Upper lobe of left lung (tissue), 6 donors: ENCODE results near the gene ACER2. TPM values are rescaled to one million over a fixed set of nuclear protein-coding genes. Genes with fewer than 3 reads are reported as not detected.
"Not testable (repeated sequence)": the region's sequence is repeated elsewhere in the genome, so short reads cannot be mapped to it uniquely, and the experiment has no call there.

Experiments
- ATAC-seq, 2 donors: fragments of 200-7000 bp; cut with Tn5 transposase; one replicate each; pipeline ENCODE4 v1.9.1; 2022; ENCODE audit warnings: mild to moderate bottlenecking in 2 of 2, moderate library complexity in 2 of 2; ENCODE audit not compliant: low FRiP score in 2 of 2
- DNase-seq, 2 donors: peaks; one replicate each; pipeline ENCODE4 v3.0.0-alpha.2; 2019 to 2020
- H3K27ac ChIP-seq, 4 donors: fragments of 200-600 bp; sonication (generic); one replicate each; pipeline ENCODE4 v1.5.1; 2016 to 2019
- H3K27me3 ChIP-seq, 4 donors: fragments of 200-600 bp; sonication (generic); one replicate each; pipeline ENCODE4 v1.5.1; 2017 to 2019
- H3K36me3 ChIP-seq, 4 donors: fragments of 200-600 bp; sonication (generic); one replicate each; pipeline ENCODE4 v1.5.1; 2016 to 2019
- H3K4me1 ChIP-seq, 4 donors: fragments of 200-600 bp; sonication (generic); one replicate each; pipeline ENCODE4 v1.5.1; 2018 to 2019
- H3K4me3 ChIP-seq, 4 donors: fragments of 200-600 bp; sonication (generic); one replicate each; pipeline ENCODE4 v1.5.1; 2017 to 2019; ENCODE audit warnings: mild to moderate bottlenecking in 2 of 4, moderate library complexity in 1 of 4
- H3K9me3 ChIP-seq, 4 donors: fragments of 200-600 bp; sonication (generic); one replicate each; pipeline ENCODE4 v1.5.1; 2018 to 2019
- EP300 ChIP-seq, 4 donors: sonication (generic); formaldehyde crosslinking; IDR thresholded peaks; one replicate each; pipeline ENCODE4 v1.5.1; 2017; ENCODE audit warnings: antibody characterized with exemption in 4 of 4, control low read depth in 2 of 4
- POLR2A ChIP-seq, 4 donors: fragments of 450-650 bp; IDR thresholded peaks; one replicate each; pipeline ENCODE4 v1.5.1; 2016 to 2017; ENCODE audit warnings: antibody characterized with exemption in 4 of 4, mild to moderate bottlenecking in 2 of 4
- POLR2AphosphoS5 ChIP-seq, 2 donors: sonication (generic); formaldehyde crosslinking; IDR thresholded peaks; one replicate each; pipeline ENCODE4 v1.5.1; 2017; ENCODE audit warnings: antibody characterized with exemption in 2 of 2
- WGBS, 2 donors: methylation state at CpG; one replicate each; pipeline ENCODE4 v1.1.5; 2017 to 2018; 5-methylcytosine and 5-hydroxymethylcytosine counted together
- total RNA-seq, 6 donors: library from RNA; depleted of rRNA in 4 of 6; stranded (reverse); fragments of >200 nt in 4 of 6; gene quantifications; one replicate each; pipeline versions ENCODE4 v1.1.0 to v1.2.1, GENCODE V29; 2016 to 2021
- TF ChIP-seq, protein P1 (sequence below), 6 experiments: fragments of 450-650 bp in 4 of 6; fragments of 200-600 bp in 2 of 6; sonication (generic) in 2 of 6; IDR thresholded peaks; one replicate each; pipeline ENCODE4 v1.5.1; 2016 to 2019; ENCODE audit warnings: antibody characterized with exemption in 6 of 6
- donor health status: DM: no; HTN: no; CAD: no; lungs with moderate emphysema.
- donor health status: DM: no; HTN: yes; CAD: no; lungs with severe emphysema.

ACER2 gene
- total RNA-seq, 6 donors from 2014 or later = 3.2 to 9.4 (median 4.5) TPM

DNA sequence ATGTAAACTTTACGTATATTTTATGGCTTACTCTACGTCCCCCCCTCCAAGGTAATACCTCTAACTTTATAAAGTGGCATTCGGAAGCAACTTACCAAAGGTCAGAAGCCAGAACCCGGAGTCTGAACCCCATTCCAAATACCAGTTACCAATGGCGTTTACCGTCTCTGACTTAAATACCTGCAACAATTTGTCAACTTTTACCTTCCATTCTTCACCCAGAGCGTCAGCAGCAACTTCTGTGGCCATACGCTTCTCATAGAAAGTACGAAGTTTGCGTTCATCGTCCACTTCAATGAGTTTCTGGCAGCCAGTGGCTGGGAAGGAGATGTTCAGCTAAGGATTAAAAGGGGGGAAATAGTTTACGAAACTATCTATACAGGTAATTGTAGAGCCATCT lies 29.5 kb upstream of the ACER2 start:
- Histone ChIP-seq H3K27ac (peak overlapping the region; percentile 87 to 96 (median 88)), H3K4me1 (peaks cover 17 to 34% (median 22%) of the 10 kb centered on the region in 4 donors), H3K9me3 (no peaks in the 10 kb centered on the region), H3K4me3 (peak overlapping the region; percentile 51 to 78 (median 70)), H3K27me3 (no peaks in the 10 kb centered on the region), H3K36me3 (peaks cover 14 to 44% (median 38%) of the 10 kb centered on the region in 4 donors)
- ATAC-seq (no peak), DNase-seq (no peak)
- TF ChIP-seq POLR2A (IDR thresholded peaks at IDR 0.05) (no peak), EP300 (IDR thresholded peaks at IDR 0.05) (no peak), POLR2AphosphoS5 (IDR thresholded peaks at IDR 0.05) (no peak)
- TF ChIP-seq, protein P1, sequence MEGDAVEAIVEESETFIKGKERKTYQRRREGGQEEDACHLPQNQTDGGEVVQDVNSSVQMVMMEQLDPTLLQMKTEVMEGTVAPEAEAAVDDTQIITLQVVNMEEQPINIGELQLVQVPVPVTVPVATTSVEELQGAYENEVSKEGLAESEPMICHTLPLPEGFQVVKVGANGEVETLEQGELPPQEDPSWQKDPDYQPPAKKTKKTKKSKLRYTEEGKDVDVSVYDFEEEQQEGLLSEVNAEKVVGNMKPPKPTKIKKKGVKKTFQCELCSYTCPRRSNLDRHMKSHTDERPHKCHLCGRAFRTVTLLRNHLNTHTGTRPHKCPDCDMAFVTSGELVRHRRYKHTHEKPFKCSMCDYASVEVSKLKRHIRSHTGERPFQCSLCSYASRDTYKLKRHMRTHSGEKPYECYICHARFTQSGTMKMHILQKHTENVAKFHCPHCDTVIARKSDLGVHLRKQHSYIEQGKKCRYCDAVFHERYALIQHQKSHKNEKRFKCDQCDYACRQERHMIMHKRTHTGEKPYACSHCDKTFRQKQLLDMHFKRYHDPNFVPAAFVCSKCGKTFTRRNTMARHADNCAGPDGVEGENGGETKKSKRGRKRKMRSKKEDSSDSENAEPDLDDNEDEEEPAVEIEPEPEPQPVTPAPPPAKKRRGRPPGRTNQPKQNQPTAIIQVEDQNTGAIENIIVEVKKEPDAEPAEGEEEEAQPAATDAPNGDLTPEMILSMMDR (IDR thresholded peaks at IDR 0.05) = no peak
- 8% methylated on average over 12 of the region's 12 CpGs for WGBS, 2 donors

DNA sequence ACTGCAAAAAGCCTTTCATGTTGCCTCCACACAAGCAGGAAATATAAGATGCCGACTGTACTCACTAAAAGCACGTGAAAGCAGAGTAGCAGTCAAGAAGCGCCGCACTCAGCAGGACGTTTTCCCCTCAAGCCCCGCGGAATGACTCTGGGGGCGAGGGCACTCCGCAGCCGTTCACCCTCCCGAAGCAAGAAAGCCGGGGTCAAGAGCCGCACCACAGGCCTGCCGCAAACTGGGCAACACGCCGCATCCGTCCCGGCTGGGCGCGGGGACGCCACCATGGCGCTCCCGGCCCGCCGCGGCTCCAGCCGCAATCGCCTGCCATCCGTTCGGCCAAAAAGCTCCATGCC lies 29.1 kb upstream of the ACER2 start:
- H3K27me3 ChIP-seq = no peaks in the 10 kb centered on the region
- H3K4me3 ChIP-seq = peak overlapping the region; percentile 51 to 78 (median 70)
- H3K9me3 ChIP-seq = no peaks in the 10 kb centered on the region
- WGBS, 2 donors = 0% methylated on average over 3 to 14 of the region's 30 CpGs
- TF ChIP-seq, protein P1 (IDR thresholded peaks at IDR 0.05) = peak in 1 of 6 experiments; percentile 3
- TF ChIP-seq POLR2AphosphoS5 (IDR thresholded peaks at IDR 0.05) = no peak
- H3K4me1 ChIP-seq = peaks cover 17 to 34% (median 22%) of the 10 kb centered on the region in 4 donors
- peaks cover 14 to 40% (median 34%) of the 10 kb centered on the region in 4 donors for H3K36me3 ChIP-seq
- H3K27ac ChIP-seq = peak overlapping the region; percentile 87 to 96 (median 88)
- DNase-seq = peak; percentile 26 to 91
- peak; percentile 72 to 81 for ATAC-seq

DNA sequence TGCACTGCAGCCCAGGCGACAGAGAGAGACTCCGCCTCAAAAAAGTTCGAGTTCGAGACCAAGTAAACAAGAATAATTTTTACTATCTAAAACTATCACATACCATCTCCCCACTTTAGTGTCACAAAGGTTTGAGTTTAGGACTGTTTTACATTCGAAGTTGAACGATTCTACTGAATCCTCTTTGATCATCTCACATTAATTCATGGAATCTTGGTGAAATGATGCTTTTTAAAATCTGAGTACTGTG lies 28.1 kb upstream of the ACER2 start:
- DNase-seq (no peak), ATAC-seq (no peak)
- WGBS, 2 donors = 52 to 62% methylated on average over 6 of the region's 6 CpGs
- Histone ChIP-seq H3K27ac (peak overlapping the region; percentile 87 to 96 (median 88)), H3K9me3 (no peaks in the 10 kb centered on the region), H3K36me3 (peaks cover 6 to 30% (median 24%) of the 10 kb centered on the region in 4 donors), H3K27me3 (no peaks in the 10 kb centered on the region), H3K4me3 (peak overlapping the region; percentile 51 to 81 (median 70)), H3K4me1 (peaks cover 17 to 34% (median 22%) of the 10 kb centered on the region in 4 donors)
- TF ChIP-seq POLR2AphosphoS5 (IDR thresholded peaks at IDR 0.05) (no peak), POLR2A (IDR thresholded peaks at IDR 0.05) (no peak), EP300 (IDR thresholded peaks at IDR 0.05) (no peak)
- TF ChIP-seq, protein P1 (IDR thresholded peaks at IDR 0.05) = no peak

DNA sequence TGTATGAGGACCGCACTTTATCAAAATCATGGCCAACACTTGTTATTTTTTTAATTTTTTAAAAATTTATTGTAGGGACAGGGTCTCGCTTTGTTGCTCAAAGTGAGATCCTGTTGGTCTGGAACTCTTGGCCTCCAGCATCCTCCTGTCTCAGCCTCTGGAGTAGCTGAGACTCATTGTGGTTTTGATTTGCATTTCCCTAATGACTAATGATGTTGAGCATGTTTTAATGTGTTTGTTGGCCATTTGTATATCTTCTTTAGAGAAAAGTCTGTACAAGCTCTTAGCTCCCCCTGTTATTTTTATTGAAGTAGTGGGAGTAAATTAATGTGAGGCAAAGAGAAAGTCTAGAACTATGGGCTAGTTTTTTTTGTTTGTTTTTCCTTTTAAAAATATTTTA lies 27.2 kb upstream of the ACER2 start:
- TF ChIP-seq POLR2AphosphoS5 (IDR thresholded peaks at IDR 0.05) (no peak), EP300 (IDR thresholded peaks at IDR 0.05) (no peak), POLR2A (IDR thresholded peaks at IDR 0.05) (no peak)
- TF ChIP-seq, protein P1 (IDR thresholded peaks at IDR 0.05) = no peak
- DNase-seq = no peak
- no peak overlapping the region for H3K4me3 ChIP-seq
- no peaks in the 10 kb centered on the region for H3K9me3 ChIP-seq
- WGBS, 2 donors = 93 to 96% methylated on average over 2 of the region's 2 CpGs
- no peak for ATAC-seq
- no peaks in the 10 kb centered on the region for H3K27me3 ChIP-seq
- peaks cover 5 to 20% (median 15%) of the 10 kb centered on the region in 4 donors for H3K36me3 ChIP-seq
- H3K4me1 ChIP-seq = peaks cover 17 to 34% (median 22%) of the 10 kb centered on the region in 4 donors
- no peak overlapping the region for H3K27ac ChIP-seq

DNA sequence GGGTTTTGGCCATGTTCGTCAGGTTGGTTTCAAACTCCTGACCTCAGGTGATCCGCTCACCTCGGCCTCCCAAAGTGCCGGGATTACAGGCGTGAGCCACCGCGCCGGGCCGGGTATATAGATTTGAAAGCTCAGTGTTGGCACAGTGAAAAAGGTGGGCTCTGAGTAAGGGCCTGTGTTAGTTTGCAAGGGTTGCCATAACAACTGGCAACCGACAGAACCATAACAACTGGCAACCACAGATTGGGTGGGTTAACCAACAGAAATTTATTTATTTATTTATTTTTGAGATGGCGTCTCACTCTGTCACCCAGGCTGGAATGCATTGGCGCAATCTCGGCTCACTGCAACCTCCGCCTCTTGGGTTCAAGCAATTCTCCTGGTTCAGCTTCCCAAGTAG lies 23.6 kb upstream of the ACER2 start:
- H3K4me1 ChIP-seq, H3K4me3 ChIP-seq, H3K27ac ChIP-seq, H3K36me3 ChIP-seq, ATAC-seq, H3K9me3 ChIP-seq, H3K27me3 ChIP-seq: not testable (repeated sequence)
- 94 to 99% methylated on average over 13 to 14 of the region's 14 CpGs for WGBS, 2 donors
- peak in 1 of 2 donors; percentile 46 for DNase-seq
